ENCODE data around the gene AWAT2.
A peak's percentile ranks its signal among the peaks of the same experiment; 100 is the strongest.
"Not testable (repeated sequence)": the region's sequence is repeated elsewhere in the genome, so short reads cannot be mapped to it uniquely, and the experiment has no call there.

Gene AWAT2

GRCh38 chrX:70041993-70042392, 7.7 kb downstream of the AWAT2 start:
- DNase-seq = no peak

GRCh38 chrX:70039758-70040157, 10.0 kb downstream of the AWAT2 start:
- no peak for DNase-seq

GRCh38 chrX:70038951-70039350, 10.8 kb downstream of the AWAT2 start:
- no peak for DNase-seq

DNA sequence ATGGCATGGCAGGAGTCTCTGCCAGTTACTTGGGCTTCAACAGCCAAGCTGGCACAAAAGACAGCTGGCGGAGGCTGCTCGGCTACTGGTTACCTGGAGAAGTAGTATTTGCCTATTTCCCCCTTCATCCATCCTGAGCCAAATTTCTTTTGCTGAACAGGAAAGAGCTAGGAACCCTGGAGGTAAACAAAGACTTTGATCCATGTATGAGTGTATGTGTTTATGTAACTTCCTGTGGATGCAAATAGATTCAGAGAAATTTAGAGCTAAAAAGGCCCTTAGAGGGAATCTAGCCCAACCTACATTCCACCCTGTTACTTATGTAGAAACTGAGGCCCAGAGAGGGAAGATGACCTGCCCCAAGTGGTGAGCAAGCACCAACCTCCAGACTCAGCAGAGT, 11.2 kb downstream of the AWAT2 start:
- DNase-seq = no peak

GRCh38 chrX:70034646-70035045, 15.1 kb downstream of the AWAT2 start:
- DNase-seq = no peak

DNA sequence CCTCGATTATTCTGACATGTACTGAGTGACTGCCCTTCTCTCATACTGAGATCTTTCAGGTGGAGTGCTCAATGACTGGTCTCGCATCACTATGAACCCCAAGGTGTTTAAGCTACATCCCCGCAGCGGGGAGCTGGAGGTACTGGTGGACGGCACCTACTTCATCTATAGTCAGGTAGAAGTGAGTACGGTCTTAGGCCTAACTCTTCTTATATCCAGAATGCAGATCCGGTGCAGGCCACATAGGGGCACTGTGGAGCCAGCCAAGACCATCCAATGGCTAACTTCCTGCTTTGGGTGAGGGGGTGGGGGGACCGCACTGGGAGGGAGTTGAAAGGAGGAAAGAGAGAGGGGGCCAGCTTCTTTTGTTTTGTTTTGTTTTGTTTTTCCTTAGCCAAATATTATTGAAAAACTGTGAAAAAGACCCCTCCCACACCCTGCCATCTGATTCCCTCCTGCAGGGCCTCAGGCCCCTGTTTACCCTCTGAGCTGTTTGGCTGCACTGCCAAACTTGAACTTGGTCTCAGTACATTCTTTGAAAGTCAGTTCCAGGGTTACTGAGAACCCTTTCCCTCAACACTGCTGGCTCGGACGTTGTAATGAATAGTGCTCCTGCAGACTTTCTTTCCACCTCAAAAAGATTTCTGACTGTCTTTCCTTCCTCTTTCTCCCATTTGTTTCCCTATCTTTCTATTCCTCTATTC, 16.2 kb downstream of the AWAT2 start:
- DNase-seq = peak; percentile 29 to 37 (median 34)

DNA sequence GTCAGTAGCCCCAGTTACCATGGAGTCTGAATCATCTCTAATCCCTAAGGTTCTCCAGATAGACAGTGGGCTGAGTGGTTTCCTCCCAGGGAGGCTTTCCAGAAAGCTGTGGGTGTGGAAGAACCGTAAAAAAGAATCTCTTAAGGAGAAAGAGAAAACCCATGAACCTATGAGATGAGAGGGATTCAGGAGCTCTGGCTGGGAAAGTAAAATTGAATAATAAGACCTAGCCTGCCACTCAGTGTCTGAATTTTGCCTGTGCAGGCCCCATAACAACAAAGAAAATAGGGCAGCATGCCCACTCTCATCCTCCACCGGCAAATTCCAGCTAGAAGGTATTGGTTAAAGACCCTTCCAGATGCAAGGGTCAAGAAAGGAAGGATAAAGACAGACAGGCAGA, 16.9 kb downstream of the AWAT2 start:
- DNase-seq = no peak

DNA sequence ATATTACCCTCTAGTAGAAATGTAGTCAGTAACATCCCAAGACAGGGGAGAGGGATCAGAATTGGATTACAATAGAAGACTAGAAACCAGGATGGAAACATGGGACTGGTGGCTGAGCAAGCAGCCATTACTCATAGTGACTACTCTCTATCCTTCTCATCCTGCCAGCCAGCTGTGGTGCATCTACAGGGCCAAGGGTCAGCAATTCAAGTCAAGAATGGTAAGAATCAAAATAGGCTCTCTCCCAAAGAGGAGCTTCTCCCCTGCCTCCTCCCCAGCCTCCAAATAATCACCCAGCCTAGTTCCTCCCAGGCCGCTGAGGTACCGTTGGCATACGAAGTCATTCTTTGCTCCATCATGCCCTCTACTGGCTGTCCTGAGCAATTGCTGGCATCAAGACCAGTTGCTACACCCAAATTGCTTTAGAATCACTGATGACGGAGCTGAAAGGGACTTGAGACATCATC, 19.4 kb downstream of the AWAT2 start:
- peak; percentile 60 to 67 (median 62) for DNase-seq

DNA sequence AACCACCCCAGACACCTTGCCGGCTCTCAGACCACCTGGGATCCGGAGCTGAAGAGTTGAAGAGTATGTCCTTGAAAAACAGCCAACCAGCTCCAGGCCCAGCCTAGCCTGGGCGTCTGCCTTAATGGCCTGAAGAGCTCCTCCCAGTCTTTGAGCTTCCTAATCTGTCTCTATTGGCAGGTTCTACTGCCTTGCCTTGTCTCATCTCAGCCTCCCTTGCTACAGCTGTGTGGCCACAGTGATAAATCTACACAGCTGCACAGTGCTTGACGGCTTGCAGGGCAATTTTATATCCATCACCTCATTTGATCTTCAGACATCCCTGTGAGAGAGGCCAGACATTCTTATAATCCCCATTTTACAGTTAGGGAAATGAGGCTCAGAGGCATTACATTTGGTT, 19.9 kb downstream of the AWAT2 start:
- DNase-seq = no peak

- DNase-seq = no peak
Measured at GRCh38 chrX:70026851-70027200, 22.9 kb downstream of the AWAT2 start.

DNA sequence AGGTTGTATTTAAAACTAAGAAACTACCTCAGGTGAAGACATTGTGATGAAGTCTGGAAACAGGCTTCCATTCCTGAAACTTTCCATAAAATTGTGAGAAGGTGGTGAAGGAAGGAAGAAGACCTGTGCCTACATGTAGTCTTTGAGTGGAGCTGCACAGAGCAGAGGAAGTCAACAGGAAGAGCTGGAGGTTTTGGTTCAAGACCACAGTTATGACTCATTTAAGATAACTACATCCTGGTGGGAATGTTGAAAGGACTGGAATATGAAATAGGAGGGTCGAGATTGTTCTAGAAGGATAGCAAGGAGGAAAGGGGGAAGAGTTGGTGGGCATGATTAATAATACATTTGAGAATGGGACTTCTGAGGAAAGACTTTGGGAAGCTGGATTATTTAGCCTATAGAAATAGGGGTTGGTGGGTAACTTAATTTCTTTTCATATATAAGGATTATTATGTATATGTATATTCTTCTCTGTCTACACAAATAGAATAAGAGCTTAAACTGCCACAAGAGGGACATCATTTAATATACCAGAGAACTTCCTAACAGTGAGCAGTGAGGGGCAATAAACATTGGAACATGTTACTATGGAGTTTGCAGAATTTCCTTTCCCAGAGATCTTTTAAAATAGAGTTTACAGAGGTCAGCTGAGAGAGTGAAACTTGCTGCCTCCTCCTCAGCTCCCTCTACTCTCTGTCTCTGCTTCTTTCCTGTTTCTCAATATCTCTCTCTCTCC, 23.5 kb downstream of the AWAT2 start:
- no peak for DNase-seq

DNA sequence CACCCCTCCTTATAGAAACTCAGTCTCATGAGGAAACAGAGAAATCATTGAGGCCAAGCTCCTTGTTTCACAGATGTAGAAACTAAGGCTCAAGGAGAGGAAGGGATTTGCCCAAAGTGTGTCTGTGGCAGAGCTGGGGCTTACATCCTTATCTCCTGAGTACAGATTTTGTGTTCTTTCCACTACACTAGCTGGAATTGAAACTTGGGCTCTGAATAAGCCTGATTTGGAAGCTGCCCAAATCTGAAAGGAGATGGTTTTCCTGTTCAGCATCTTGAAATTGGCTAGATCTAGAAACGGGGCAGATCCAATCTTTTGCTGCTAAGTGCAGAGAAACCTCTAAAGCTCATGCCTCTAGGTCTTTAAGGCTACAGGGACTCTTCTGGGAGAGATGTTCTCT, 24.3 kb downstream of the AWAT2 start:
- no peak for DNase-seq

GRCh38 chrX:70022616-70023015, 27.1 kb downstream of the AWAT2 start:
- DNase-seq = no peak

DNA sequence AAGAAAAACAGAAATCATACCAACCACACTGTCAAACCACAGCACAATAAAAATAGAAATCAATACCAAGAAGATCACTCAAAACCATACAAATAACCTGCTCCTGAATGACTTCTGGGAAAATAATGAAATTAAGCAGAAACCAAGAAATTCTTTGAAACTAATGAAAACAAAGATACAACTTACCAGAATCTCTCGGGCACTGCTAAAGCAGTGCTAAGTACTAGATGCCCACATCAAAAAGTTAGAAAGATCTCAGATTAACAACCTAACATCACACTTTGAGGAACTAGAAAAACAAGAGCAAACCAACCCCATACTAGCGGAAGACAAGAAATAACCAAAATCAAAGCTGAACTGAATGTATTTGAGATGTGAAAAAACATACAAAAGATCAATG, 33.2 kb downstream of the AWAT2 start:
- DNase-seq = no peak

GRCh38 chrX:70013466-70014381, 36.0 kb downstream of the AWAT2 start:
- no peak for DNase-seq

DNA sequence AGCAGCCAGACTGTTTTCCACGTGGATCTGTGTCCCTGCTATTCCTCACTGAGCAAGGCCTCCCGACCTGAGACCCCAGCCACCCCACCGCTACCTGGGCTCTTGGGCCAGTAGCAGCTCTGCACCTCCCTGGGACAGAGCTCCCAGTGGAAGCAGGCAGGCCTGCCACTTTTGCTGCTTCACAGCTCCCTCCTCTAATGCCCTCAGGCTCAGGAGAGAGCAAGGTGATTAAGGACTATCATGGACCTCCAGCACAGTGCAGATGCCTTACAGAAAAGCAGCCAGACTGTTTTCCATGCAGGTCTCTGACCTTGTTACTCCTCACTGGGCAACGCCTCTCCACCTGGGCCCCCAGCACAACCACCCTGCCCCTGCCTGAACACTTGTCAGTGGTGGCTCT, 37.0 kb downstream of the AWAT2 start:
- no peak for DNase-seq

GRCh38 chrX:70009970-70010369, 39.8 kb downstream of the AWAT2 start:
- no peak for DNase-seq

- no peak for DNase-seq
Measured at GRCh38 chrX:70009049-70009448, 40.7 kb downstream of the AWAT2 start.

- no peak for DNase-seq
Measured at GRCh38 chrX:70007946-70008345, 41.8 kb downstream of the AWAT2 start.

DNA sequence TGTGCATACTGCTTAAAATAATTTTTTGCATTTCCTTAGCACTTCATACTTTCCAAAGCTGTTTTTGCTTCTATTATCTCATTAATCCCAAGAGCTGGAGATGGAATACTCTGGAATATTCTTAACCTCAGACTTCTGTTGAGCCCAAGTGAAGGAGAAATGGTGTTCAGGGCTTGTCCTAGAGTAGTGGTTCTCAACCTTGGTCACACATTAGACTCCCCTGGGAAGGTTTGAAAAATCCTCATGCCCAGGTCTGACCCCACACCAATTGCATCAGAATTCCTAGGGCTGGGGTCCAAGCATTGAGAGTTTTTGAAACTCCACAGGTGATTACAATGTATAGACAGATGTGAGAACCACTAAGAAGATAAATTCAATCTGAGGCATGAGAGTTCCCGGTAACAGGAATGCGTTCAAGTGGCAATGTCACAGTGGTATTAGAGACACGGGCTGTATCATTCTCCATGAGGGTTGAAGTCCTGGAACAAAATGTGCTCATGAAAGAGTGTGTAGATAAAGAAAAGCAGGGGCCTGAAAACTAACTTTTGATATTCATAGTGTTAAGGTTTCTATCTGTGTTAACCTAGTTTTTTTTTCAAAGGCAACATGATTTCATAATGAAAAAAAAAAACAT, 47.9 kb downstream of the AWAT2 start:
- DNase-seq = no peak

- DNase-seq = no peak
Measured at GRCh38 chrX:70001269-70001668, 48.5 kb downstream of the AWAT2 start.

DNA sequence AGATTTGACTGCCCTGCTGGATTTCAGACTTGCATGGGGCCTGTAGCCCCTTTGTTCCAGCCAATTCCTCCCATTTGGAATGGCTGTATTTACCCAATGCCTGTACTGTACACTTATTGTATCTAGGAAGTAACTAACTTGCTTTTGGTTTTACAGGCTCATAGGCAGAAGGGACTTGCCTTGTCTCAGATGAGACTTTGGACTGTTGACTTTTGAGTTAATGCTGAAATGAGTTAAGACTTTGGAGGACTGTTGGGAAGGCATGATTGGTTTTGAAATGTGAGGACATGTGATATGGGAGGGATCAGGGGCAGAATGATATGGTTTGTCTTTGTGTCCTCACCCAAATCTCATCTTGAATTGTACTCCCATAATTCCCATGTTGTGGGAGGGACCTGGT, 51.4 kb downstream of the AWAT2 start:
- DNase-seq = not testable (repeated sequence)

DNA sequence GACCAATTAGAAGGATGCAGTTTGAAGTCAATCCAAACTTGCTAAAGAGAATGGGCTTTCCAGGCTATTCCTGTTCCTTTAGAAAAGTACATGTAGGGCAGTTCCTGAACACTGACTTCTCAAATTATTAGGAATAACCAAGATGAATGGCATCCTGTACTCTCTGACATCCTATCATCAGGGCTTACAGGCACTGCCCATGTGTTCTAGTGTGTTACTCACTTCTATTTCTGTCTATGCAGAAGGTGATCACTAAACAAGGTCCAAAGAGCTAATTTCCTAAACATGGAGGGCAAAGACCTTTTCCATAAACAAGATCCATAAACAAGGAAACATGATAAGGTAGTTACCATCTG, 53.6 kb downstream of the AWAT2 start:
- DNase-seq = no peak

Data from suppressor macrophage treated with lipopolysaccharide for 1 hour (primary cell).